ENCODE data around the gene PLEKHF1.

PLEKHF1 gene

GRCh38 chr19:29640231-29640630 lies 25.0 kb upstream of the PLEKHF1 start:
- Histone ChIP-seq H3K27ac (no peak overlapping the region), H3K4me3 (no peak overlapping the region), H3K9ac (ENCODE audit: insufficient read length) (no peak overlapping the region), H3K36me3 (ENCODE audit: insufficient read depth, low read length) (no peaks in the 10 kb centered on the region), H3K9me3 (ENCODE audit: low read depth, low read length) (no peaks in the 10 kb centered on the region)
- no peak for DNase-seq (ENCODE audit: low read depth, low spot score)
- TF ChIP-seq FOXP2 (optimal IDR thresholded peaks at IDR 0.05; ENCODE audit: control extremely low read depth, extremely low read length, insufficient read depth) (no peak), EZH2 (IDR thresholded peaks at IDR 0.05) (no peak), POLR2AphosphoS5 (IDR thresholded peaks at IDR 0.05; ENCODE audit: borderline replicate concordance, low read depth, low read length) (no peak)

DNA sequence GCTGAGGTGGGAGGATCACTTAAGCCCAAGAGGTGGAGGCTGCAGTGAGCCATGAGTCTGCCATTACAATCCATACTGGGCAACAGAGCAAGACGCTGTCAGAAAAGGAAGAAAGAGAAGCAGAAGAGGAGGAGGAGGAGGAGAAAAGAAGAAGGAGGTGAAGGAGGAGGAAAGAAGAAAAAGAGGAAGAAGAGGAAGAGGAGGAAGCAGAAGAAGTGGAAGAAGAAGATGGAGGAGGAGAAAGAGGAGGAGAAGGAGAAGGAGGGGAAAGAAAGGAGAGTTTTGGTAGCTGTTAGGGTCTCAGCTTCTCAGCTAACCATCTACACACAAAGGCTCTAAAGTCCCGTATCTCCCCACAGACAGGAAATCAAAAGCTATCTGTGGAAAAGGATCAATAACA lies 23.7 kb upstream of the PLEKHF1 start:
- Histone ChIP-seq H3K4me3 (no peak overlapping the region), H3K36me3 (ENCODE audit: insufficient read depth, low read length) (no peaks in the 10 kb centered on the region), H3K9me3 (ENCODE audit: low read depth, low read length) (no peaks in the 10 kb centered on the region), H3K9ac (ENCODE audit: insufficient read length) (no peak overlapping the region), H3K27ac (no peak overlapping the region)
- DNase-seq (ENCODE audit: low read depth, low spot score), result no peak
- TF ChIP-seq POLR2AphosphoS5 (IDR thresholded peaks at IDR 0.05; ENCODE audit: borderline replicate concordance, low read depth, low read length), result no peak
- no peak for TF ChIP-seq FOXP2 (optimal IDR thresholded peaks at IDR 0.05; ENCODE audit: control extremely low read depth, extremely low read length, insufficient read depth)
- no peak for TF ChIP-seq EZH2 (IDR thresholded peaks at IDR 0.05)

DNA sequence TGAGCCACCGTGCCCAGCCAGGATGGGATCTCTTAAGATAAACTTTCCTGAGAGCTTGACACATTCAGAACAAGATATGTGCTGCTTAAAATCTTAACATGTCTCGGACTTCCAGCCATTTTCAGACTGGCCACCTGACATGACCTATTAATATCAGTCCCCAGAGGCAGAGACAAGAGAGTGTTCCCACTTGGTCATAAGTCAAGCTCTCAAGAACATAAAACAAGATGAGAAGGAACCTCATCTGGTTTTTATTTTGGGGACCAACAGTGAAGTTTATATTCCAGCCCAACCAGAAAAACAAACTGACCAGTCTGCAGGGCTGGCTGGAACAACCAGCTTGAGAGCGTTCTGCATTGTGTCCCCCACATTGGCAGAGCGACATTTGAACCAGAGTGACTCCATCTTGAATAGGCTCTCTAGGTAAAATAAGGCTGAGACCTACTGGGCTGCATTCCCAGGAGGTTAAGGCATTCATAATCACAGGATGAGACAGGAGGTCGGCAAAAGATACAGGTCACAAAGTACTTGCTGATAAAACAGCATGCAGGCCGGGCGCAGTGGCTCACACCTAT lies 21.8 kb upstream of the PLEKHF1 start:
- H3K9me3 ChIP-seq (ENCODE audit: low read depth, low read length), result no peaks in the 10 kb centered on the region

GRCh38 chr19:29644210-29644609 lies 21.1 kb upstream of the PLEKHF1 start:
- Histone ChIP-seq H3K27ac (no peak overlapping the region), H3K36me3 (ENCODE audit: insufficient read depth, low read length) (no peaks in the 10 kb centered on the region), H3K4me3 (no peak overlapping the region), H3K9me3 (ENCODE audit: low read depth, low read length) (no peaks in the 10 kb centered on the region), H3K9ac (ENCODE audit: insufficient read length) (no peak overlapping the region)
- TF ChIP-seq FOXP2 (optimal IDR thresholded peaks at IDR 0.05; ENCODE audit: control extremely low read depth, extremely low read length, insufficient read depth) (no peak), POLR2AphosphoS5 (IDR thresholded peaks at IDR 0.05; ENCODE audit: borderline replicate concordance, low read depth, low read length) (no peak), EZH2 (IDR thresholded peaks at IDR 0.05) (no peak)
- DNase-seq (ENCODE audit: low read depth, low spot score), result no peak

More for the DNA sequence above, 21.8 kb upstream of the PLEKHF1 start:
- no peak overlapping the region for H3K27ac ChIP-seq
- TF ChIP-seq FOXP2 (optimal IDR thresholded peaks at IDR 0.05; ENCODE audit: control extremely low read depth, extremely low read length, insufficient read depth) (no peak), EZH2 (IDR thresholded peaks at IDR 0.05) (no peak), POLR2AphosphoS5 (IDR thresholded peaks at IDR 0.05; ENCODE audit: borderline replicate concordance, low read depth, low read length) (no peak)
- no peak for DNase-seq (ENCODE audit: low read depth, low spot score)
- H3K36me3 ChIP-seq (ENCODE audit: insufficient read depth, low read length), result no peaks in the 10 kb centered on the region
- no peak overlapping the region for H3K9ac ChIP-seq (ENCODE audit: insufficient read length)
- no peak overlapping the region for H3K4me3 ChIP-seq

GRCh38 chr19:29645491-29645867 lies 19.8 kb upstream of the PLEKHF1 start:
- TF ChIP-seq FOXP2 (optimal IDR thresholded peaks at IDR 0.05; ENCODE audit: control extremely low read depth, extremely low read length, insufficient read depth) (no peak), EZH2 (IDR thresholded peaks at IDR 0.05) (no peak), POLR2AphosphoS5 (IDR thresholded peaks at IDR 0.05; ENCODE audit: borderline replicate concordance, low read depth, low read length) (no peak)
- no peak for DNase-seq (ENCODE audit: low read depth, low spot score)
- Histone ChIP-seq H3K4me3 (peak overlapping the region; percentile 77), H3K36me3 (ENCODE audit: insufficient read depth, low read length) (no peaks in the 10 kb centered on the region), H3K9ac (ENCODE audit: insufficient read length) (peak overlapping the region; percentile 37), H3K9me3 (ENCODE audit: low read depth, low read length) (no peaks in the 10 kb centered on the region), H3K27ac (peak overlapping the region; percentile 92)

GRCh38 chr19:29645911-29646310 lies 19.4 kb upstream of the PLEKHF1 start:
- H3K36me3 ChIP-seq (ENCODE audit: insufficient read depth, low read length), result no peaks in the 10 kb centered on the region
- DNase-seq (ENCODE audit: low read depth, low spot score), result peak; percentile 64
- peak overlapping the region; percentile 92 for H3K27ac ChIP-seq
- peak overlapping the region; percentile 77 for H3K4me3 ChIP-seq
- H3K9ac ChIP-seq (ENCODE audit: insufficient read length), result peak overlapping the region; percentile 37
- TF ChIP-seq FOXP2 (optimal IDR thresholded peaks at IDR 0.05; ENCODE audit: control extremely low read depth, extremely low read length, insufficient read depth), result no peak
- 0 out of 2 replicates have a peak, but pooled peaks have one; percentile 26 for TF ChIP-seq POLR2AphosphoS5 (IDR thresholded peaks at IDR 0.05; ENCODE audit: borderline replicate concordance, low read depth, low read length)
- no peaks in the 10 kb centered on the region for H3K9me3 ChIP-seq (ENCODE audit: low read depth, low read length)

DNA sequence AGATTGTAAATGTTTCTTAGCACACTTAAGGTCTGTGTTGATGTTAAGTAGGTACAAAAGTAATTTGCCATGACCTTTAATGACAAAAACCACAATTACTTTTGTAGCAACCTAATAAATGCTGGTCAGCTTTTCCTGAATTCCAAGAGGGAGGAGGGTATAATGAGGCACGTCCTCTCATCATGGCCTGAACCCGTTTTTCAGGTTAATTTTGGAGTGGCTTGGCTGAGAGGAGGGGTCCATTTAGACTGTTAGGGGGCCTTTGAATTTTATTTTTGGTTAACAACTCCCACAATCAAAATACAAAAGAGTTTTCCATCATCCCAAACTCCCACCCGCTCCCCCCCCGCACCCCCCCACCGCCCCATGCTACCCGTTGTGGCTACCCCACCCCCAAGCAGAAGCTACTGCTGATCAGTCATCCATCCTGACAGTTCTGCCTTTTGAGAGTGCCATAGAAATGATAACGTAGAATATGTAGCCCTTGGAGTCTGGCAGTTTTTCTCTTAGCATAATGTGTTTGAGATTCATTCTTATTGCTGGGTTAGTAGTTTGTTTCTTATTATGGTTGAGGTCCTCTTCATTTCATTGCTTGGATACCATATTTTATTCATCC lies 14.4 kb upstream of the PLEKHF1 start:
- DNase-seq (ENCODE audit: low read depth, low spot score), result no peak
- Histone ChIP-seq H3K36me3 (ENCODE audit: insufficient read depth, low read length) (no peaks in the 10 kb centered on the region), H3K4me3 (no peak overlapping the region), H3K9me3 (ENCODE audit: low read depth, low read length) (no peaks in the 10 kb centered on the region; the same call in 1 of the 2 replicates), H3K27ac (no peak overlapping the region), H3K9ac (ENCODE audit: insufficient read length) (no peak overlapping the region)
- TF ChIP-seq EZH2 (IDR thresholded peaks at IDR 0.05) (no peak), FOXP2 (optimal IDR thresholded peaks at IDR 0.05; ENCODE audit: control extremely low read depth, extremely low read length, insufficient read depth) (no peak)

GRCh38 chr19:29651622-29652394 lies 13.5 kb upstream of the PLEKHF1 start:
- Histone ChIP-seq H3K36me3 (ENCODE audit: insufficient read depth, low read length) (no peaks in the 10 kb centered on the region), H3K4me3 (no peak overlapping the region), H3K27ac (no peak overlapping the region), H3K9me3 (ENCODE audit: low read depth, low read length) (no peaks in the 10 kb centered on the region; the same call in 1 of the 2 replicates), H3K9ac (ENCODE audit: insufficient read length) (no peak overlapping the region)
- TF ChIP-seq POLR2AphosphoS5 (IDR thresholded peaks at IDR 0.05; ENCODE audit: borderline replicate concordance, low read depth, low read length) (no peak), FOXP2 (optimal IDR thresholded peaks at IDR 0.05; ENCODE audit: control extremely low read depth, extremely low read length, insufficient read depth) (no peak), EZH2 (IDR thresholded peaks at IDR 0.05) (no peak)
- DNase-seq (ENCODE audit: low read depth, low spot score), result no peak
